GM19438 (cell line): ENCODE results near the gene RANBP9.
A peak's percentile ranks its signal among the peaks of the same experiment; 100 is the strongest.

Experiments
- ATAC-seq: cut with Tn5 transposase; IDR thresholded peaks from one replicate; pipeline ENCODE4 v1.9.1; 2021; ENCODE audit warnings: low read depth; ENCODE audit not compliant: unreplicated experiment

The RANBP9 gene

GRCh38 chr6:13655700-13656099, 55.9 kb downstream of the RANBP9 start:
- no peak for ATAC-seq

DNA sequence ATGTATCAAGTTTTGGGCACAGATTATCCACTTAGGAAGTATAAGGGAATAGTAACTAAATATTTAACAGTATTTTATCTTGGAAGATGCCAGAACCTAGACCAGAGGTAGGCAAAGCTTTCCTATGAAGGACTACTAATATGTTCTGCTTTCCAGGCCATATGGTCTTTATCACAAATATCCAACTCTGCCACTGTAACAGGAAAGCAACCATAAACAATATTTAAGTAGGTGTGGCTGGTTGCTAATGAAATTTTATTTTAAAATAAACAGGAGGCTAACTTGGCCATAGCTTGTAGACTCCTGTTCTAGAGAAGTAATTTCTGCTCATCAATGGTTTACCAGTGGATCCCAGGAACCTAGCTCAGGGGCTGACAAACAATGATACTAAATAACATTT, 57.1 kb downstream of the RANBP9 start:
- ATAC-seq = no peak

DNA sequence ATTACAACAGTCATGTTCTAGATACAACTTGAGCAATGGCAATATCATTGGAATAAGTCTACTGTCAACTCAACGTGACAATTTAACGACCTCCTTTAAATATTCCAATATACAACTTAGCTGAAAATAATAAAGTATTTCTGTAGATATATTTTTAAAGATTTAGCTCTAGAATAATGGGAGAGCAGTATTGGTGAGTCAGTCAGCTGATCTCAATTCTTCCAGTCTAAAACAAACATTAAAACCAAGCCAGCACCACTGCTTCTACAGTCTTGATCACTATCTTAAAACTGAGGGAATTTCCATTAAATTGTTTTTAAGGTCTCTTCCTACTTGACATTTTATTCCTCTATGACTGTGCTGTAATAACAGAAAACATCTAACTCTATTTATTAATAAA, 58.3 kb downstream of the RANBP9 start:
- ATAC-seq = no peak

- no peak for ATAC-seq
Measured at GRCh38 chr6:13649393-13649792, 62.2 kb downstream of the RANBP9 start.

DNA sequence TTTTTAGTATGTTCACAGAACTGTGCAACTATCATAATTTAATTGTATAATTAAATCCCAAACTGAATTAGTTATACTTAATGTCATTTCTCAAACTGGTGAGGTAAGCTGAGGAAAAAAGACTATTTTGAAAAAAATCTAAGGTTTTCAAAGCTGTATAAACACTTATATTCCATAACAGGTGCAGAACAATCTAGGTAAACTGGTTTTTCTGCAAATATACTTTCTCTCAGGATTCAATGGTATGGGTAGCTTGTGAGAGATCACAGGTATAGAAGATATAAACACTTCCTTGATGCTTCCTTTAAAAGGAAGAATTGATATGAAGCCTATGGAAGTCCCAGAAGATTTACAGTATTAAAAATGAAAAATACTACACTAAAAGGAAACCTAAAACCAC, 62.8 kb downstream of the RANBP9 start:
- ATAC-seq = no peak

GRCh38 chr6:13643125-13643524, 68.5 kb downstream of the RANBP9 start:
- no peak for ATAC-seq

- no peak for ATAC-seq
Measured at GRCh38 chr6:13641315-13641714, 70.3 kb downstream of the RANBP9 start.

GRCh38 chr6:13638626-13639025, 73.0 kb downstream of the RANBP9 start:
- no peak for ATAC-seq

DNA sequence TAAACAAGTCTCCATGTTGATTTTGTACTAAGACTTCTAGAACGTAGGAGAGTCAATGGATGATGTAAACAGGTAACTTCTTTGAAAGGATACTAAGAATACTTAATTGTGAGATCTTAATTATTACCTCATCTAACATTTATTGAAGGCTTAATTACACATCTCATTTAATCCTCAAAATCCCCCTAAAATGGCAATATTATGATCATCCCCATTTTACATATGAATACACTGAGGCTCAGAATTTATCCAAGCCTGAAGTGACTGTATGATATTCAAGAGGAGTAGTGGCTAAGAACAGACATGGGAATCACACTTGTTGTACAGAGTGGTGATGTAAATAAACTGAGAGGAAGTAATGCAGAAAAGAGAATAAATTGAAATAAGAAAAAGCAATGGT, 73.6 kb downstream of the RANBP9 start:
- no peak for ATAC-seq

DNA sequence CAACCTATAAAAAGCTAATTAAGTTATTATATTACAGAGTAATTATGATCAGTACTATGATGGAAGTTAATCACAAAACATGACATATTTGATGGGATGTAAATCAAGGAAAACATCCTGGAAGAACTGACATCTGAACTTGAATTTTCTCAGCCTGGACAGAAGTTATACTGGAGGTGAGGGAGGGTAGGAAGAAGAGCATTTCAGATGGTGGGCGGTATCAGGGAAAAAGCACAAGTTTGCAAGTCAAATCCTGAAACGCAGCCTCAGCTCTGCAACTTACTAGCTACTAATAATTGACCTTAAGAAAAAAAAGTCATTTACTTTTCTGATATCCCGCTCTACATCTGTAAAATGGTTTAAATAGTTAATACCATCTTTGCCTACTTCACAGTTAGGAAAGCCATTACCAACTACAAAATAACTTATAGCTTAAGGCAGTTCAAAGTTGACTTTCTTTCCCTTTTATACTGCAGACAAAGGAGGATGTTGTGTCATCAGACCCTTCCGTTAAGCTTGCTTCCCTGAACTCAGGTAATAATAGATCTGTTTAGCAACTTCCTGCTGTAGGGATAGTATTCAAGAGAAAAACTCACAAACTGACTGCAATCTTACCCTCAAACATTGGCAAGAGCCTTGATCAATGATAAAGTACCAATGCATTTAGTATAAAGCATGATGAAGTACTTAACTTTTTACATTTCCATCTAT, 75.5 kb downstream of the RANBP9 start:
- no peak for ATAC-seq

GRCh38 chr6:13633343-13633742, 78.3 kb downstream of the RANBP9 start:
- no peak for ATAC-seq

- no peak for ATAC-seq
Measured at GRCh38 chr6:13630499-13630898, 81.1 kb downstream of the RANBP9 start.

GRCh38 chr6:13629459-13630116, 82.0 kb downstream of the RANBP9 start:
- ATAC-seq = no peak

GRCh38 chr6:13624871-13625288, 86.8 kb downstream of the RANBP9 start:
- ATAC-seq = no peak

- ATAC-seq = no peak
Measured at GRCh38 chr6:13617066-13617465, 94.6 kb downstream of the RANBP9 start.

- ATAC-seq = no peak
Measured at GRCh38 chr6:13615792-13616120, 95.9 kb downstream of the RANBP9 start.

- peak; percentile 90 for ATAC-seq
Measured at GRCh38 chr6:13614926-13615791, 96.5 kb downstream of the RANBP9 start, which contains the start of gene NOL7. TSS of gene NOL7 (plus strand) at chr6:13615335. CDS start at chr6:13615359, 24 bp downstream.

- ATAC-seq = peak; percentile 22
Measured at GRCh38 chr6:13614126-13614925, 97.3 kb downstream of the RANBP9 start.

DNA sequence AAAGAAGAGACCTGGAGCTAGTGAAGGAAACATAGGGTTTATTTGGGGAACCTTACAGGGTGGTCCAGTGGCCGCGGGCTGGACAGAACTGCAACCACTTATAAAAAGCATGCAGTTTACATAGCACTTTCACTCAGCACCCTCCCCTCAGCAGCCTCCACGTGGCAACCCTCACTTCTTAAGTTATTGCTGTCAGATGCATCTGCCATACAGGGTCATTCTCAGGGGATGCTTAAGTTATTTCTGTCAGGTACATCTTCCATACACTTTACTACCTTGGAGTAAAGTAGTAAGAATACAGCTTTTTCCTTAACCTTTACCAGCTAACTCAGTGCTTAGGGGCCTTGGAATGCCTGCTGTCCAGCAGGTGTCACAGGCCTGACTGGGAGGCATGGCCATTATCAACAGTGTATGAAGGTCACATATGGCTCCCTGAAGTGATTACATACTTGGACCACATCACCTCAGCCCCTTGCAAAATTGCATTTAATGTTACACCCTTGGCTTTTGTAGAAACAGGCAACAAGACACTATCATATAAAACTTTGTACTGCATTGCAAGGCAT, 98.5 kb downstream of the RANBP9 start:
- no peak for ATAC-seq

DNA sequence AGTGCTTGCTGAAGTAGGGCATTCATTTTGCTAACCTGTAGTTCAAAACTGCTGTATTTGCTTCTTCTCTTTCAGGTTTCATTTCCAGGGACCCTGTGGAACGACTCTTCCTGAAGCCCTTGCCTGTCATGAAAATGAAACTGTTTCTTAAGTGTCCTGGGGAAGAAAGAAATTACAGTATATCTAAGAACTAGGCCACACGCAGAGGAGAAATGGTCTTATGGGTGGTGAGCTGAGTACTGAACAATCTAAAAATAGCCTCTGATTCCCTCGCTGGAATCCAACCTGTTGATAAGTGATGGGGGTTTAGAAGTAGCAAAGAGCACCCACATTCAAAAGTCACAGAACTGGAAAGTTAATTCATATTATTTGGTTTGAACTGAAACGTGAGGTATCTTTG, 99.9 kb downstream of the RANBP9 start:
- no peak for ATAC-seq
